GM10266 (cell line): Measurements from ENCODE around the gene STARD10.

Experiments
- DNase-seq: peaks from one replicate; pipeline ENCODE4 v3.0.0; 2012; ENCODE audit errors: extremely low spot score
- CTCF ChIP-seq: IDR thresholded peaks from 2 replicates; pipeline ENCODE4 v1.5.1; 2012; ENCODE audit warnings: mild to moderate bottlenecking, low read depth; ENCODE audit not compliant: control insufficient read depth, insufficient read depth; ENCODE audit errors: missing control alignments

The STARD10 gene

GRCh38 chr11:72764503-72764902, 29.3 kb downstream of the STARD10 start:
- no peak for TF ChIP-seq CTCF
- DNase-seq = no peak

- no peak for TF ChIP-seq CTCF
- DNase-seq = no peak
Measured at GRCh38 chr11:72763823-72764222, 30.0 kb downstream of the STARD10 start.

- peak; percentile 73 for DNase-seq
- TF ChIP-seq CTCF = no peak
Measured at GRCh38 chr11:72762641-72763304, 31.1 kb downstream of the STARD10 start.

GRCh38 chr11:72760539-72761405, 33.1 kb downstream of the STARD10 start:
- TF ChIP-seq CTCF = no peak
- no peak for DNase-seq

GRCh38 chr11:72759468-72759985, 34.3 kb downstream of the STARD10 start:
- no peak for DNase-seq
- TF ChIP-seq CTCF = no peak

- DNase-seq = no peak
- TF ChIP-seq CTCF = no peak
Measured at GRCh38 chr11:72758690-72759389, 35.0 kb downstream of the STARD10 start.

GRCh38 chr11:72758304-72758689, 35.5 kb downstream of the STARD10 start:
- DNase-seq = no peak
- no peak for TF ChIP-seq CTCF
